ENCODE results near the gene PRMT7.
"Not testable (repeated sequence)": the region's sequence is repeated elsewhere in the genome, so short reads cannot be mapped to it uniquely, and the experiment has no call there.

Gene PRMT7

DNA sequence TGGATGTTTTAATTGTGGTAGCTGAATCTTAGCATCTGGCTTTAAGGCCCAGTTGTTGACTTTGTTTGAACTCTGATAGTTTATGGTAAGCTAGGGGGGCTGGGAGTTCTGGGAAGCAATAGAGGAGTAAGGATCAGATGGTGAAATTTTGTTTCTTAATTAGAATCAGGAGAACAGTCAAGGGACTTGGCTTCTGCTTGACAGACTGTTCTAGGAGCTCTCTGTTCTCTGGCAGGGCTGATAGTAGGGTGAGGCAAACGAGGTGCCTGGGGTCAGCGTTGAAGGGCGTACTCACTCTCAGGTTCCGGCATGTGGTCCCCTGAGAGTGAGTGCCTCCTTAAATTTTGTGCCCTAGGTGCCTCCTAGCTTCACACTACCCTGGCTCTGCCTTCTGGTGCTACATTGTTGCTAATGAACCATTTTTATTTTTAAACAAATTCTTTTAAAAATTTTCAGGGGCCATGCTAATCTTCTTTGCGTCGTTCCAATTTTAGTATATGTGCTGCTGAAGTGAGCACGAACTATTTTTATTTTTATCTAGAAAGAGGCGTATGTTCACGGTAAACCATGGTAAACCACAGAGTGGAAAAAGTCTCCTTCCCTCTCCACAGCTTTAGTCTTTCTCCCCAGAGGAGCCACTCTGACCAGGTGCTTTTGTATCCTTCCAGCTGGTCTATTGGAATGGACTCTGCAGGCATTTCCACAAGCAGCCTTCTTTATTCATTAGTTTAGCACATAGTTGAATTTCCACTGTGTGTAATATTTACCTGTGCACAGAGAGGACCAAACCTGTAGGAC, 26.8 kb upstream of the PRMT7 start:
- no peak for DNase-seq (ENCODE audit: low read depth)

DNA sequence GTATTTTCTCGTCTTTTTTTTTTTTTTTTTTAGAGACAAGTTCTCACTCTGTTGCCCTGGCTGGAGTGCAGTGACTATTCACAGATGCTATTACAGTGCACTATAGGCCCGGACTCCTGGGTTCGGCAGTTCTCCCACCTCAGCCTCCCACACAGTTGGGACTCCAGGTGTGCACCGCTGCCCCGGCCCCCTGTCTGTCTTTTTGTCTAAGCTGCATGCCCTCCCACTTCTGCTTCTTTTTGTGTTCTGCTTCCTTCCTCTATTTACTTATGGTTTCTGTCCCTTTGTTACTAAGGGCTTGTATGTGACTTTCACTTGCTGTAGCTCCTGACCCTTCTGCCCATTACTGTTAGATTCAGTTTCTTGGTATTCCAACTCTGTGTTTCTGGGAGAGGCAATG, 26.0 kb upstream of the PRMT7 start:
- no peak for DNase-seq (ENCODE audit: low read depth)

DNA sequence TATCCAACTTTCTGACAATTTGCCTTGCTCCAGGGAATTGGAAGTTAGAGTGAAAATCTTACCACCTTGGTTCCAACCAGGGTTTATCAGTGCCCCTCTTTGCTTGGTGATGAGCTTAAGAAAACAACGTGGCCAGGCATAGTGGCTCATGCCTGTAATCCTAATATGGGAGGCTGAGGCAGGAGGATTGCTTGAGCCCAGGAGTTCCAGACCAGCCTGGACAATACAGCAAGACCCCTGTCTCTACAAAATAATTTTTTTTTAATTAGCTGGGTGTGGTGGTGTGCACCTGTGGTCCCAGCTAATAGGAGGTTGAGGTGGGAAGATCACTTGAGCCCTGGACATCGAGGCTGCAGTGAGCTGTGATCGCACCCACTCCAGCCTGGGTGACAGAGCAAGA, 25.1 kb upstream of the PRMT7 start:
- DNase-seq (ENCODE audit: low read depth): no peak

DNA sequence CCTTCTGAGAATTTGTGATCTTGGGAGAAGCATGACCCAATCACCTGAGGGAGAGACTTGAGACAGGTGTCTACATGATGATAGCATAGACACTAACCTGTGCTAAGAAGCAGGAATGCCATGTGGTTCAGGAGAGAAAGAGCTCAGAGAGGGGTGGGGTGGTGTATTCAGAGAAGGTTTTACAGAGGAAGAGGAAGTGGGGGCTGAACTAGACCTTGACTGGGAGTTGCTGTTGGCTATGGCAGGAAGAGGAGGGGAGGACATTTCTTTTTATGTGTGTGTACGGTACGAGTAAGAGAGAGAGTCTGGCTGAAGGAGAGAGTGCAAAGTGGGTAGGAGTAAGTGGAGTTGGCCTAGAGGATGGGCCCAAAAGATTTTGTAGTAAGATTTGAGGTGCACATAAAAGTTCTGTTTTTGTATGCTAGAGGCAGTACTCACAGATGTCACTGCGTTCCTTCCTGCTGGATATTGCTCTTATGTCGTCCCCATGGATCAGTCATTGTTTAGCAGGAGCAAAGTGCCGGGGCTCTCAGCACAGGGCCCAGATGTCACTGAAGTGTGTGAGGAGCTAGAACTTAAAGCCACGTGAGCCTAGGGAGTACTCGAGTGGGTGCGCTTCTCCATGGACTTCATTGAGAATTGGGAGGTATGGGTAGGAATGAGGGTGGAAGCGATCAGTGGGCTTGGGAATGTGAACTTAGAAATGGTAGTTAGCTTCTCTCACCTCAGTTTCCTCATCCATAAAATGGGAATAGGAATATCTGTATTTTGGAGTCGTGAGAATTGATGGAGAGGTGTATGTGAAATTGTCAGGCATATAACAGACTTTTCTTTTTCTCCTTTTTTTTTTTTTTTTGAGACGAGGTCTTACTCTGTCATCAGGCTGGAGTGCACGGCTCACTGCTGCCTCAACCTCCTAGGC, 24.4 kb upstream of the PRMT7 start:
- no peak for DNase-seq (ENCODE audit: low read depth)

DNA sequence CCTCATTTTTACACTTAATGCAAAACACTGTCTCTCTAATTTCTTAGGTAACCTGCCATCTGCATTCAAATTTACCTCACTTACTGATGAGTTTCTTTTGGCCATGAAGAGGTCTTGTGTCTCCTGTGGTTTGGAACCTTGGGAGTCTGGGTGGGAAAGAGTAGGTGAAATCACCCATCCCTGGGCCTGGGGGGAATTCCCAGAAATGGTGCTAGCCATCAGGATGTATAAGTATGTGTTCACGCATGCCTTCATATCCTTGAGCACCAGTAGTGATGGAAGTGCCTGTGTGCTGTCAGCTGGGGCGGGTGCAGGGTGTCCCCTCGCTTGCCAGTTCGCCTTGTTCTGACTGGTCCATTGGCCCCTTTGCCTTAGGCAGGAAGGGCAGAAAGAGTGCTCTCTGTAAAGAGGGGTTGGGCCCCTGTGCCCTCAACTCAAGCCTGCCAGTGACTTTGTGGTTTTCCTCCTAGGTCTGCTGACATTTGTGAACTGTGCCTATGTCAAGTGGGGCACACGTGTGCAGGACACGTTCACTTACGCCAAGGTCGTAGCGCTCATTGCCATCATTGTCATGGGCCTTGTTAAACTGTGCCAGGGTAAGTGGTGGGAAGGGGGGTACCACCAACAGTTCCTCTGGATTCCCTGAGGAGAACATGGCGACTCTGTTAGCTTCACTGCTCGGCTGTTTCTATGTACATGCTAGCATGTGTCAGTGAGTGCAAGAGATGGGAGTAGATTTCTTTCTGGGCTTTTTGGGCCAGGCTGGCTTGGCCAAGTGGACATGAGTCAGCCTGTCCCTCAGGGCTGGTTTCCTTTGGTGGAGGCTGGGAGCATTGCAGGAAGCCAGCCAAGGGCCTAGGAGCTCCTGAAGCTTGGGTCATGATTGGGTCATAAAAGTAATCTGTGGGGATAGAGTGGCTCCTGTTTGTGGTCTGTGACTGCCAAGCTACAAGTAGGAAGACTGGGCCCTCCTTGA, 23.3 kb upstream of the PRMT7 start:
- no peak for DNase-seq (ENCODE audit: low read depth)

DNA sequence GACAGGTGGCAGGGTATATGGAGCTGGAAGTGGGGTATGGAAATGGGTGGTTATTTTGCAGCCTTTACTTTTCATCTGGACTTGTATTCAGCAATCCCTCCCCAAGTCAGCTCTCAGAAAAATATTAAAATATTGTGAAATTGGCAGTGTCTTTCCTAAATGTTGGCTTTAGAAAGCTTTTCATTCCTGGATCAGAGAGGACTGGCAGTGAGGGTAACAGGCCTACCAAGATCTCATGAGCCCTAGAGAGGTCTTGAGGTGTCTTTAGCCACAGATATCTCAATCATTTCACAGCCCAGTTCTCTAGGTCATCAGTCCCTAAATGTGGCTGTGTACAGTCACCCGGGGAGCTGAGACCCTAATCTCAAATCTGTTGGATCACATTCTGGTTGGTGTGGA, 22.6 kb upstream of the PRMT7 start:
- no peak for DNase-seq (ENCODE audit: low read depth)

DNA sequence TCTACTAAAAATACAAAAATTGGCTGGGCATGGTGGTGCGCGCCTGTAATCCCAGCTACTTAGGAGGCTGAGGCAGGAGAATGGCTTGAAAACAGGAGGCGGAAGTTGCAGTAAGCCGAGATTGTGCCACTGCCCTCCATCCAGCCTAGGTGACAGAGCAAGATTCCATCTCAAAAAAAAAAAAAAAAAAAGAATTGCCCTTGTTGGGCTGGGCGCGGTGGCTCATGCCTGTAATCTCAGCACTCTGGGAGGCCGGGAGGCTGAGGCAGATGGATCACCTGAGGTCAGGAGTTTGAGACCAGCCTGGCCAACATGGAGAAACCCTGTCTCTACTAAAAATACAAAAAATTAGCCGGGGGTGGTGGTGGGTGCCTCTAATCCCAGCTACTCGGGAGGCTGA, 22.0 kb upstream of the PRMT7 start:
- DNase-seq (ENCODE audit: low read depth): not testable (repeated sequence)

DNA sequence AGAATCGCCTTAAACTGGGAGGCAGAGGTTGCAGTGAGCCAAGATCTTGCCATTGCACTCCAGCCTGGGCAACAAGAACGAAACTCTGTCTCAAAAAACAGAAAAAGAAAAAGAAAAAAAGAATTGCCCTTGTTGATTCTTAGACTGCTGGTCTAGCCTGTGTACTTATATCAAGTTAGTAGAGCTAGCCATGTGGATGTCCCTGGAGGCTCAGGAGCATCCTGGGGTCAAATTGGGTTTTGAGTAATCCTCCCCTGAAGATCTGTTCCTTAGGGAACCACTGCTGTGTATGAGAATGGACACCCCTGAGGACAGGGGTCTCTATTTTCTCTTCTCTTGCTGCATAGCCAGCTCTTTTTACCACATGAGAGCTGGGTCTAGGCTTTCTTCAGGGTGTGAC, 21.6 kb upstream of the PRMT7 start:
- DNase-seq (ENCODE audit: low read depth): no peak

DNA sequence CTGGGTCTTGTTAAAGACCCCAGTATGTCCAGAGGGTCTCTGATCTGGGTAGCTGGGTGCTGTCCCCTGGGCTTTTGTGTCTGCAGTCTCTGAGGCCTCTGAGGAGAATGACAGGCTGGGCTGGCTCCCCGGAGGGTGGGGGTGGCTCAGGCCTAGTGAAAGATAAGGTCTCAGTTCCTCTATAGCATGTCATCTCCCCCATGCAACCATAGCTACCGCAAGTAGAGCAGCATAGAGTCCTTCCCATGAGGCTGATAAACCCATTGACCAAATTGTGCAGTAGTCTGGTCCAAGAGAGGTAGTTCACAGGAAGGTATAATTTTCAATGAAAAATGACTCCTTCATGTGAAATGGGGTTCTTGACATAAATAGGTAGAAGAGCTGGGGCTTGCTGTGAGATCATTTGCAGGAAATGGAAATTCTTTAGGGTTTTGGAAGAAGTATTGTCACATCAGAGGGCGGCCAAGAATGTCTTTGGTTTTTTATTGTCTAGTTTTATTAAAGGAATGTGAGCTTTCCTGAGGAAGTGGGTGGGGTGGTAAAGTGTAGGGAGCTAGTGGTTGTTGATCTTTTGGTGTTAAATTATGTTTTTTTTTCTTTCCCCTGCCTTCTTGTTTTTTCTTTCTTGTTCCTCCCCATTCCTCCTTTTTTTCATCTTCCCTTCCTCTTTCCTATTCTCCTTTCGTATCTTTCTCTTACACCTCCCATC, 21.0 kb upstream of the PRMT7 start:
- no peak for DNase-seq (ENCODE audit: low read depth)

DNA sequence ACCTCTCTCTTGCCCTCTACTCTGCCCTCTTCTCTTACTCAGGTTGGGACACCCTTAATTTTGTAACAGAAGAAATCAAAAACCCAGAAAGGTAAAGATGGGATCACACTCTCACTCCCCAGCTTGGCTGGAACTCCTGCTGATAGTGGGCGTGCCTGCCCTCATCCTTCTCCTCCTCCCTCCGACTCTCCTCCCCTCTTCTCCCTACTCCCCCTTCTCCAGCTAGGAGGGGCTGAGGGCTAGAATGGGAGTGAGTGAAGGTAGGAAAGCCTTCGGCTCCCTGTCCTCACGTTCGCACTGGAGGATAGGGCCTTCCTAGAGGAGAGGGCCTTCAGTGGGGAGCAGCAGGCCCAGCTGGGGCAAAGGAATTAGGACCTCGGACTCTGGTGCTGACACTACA, 20.4 kb upstream of the PRMT7 start:
- no peak for DNase-seq (ENCODE audit: low read depth)

DNA sequence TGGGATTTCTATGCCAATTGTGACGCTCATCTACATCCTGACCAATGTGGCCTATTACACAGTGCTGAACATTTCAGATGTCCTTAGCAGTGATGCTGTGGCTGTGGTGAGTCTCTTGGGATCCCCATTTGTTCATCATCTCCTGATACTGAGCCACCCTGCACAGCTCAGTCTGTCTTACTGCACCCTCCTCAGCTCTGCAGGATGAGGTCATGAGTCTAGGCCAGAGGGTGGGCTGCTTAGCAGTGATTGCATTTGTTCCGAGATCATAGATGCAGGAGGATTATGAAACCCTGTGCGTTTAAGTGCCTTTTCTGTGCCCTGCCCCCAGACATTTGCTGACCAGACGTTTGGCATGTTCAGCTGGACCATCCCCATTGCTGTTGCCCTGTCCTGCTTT, 19.6 kb upstream of the PRMT7 start:
- no peak for DNase-seq (ENCODE audit: low read depth)

DNA sequence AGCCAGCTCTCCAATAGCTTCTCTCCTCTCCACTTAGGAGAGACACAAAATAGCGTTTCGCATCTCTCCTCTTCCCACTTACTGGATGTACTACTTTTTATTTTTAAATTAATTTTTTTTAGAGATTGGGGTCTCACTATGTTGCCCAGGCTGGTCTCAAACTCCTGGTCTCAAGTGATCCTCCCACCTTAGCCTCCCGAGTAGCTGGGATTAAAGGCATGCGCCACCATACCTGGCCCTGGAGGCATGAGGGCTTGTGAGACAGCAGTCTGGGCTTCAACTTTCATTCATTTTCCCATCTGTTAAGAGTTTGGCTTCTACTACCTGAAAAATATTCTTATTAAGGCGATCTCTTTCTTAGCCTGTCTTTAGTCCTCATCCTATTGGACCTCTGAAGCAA, 18.4 kb upstream of the PRMT7 start:
- DNase-seq (ENCODE audit: low read depth): no peak

DNA sequence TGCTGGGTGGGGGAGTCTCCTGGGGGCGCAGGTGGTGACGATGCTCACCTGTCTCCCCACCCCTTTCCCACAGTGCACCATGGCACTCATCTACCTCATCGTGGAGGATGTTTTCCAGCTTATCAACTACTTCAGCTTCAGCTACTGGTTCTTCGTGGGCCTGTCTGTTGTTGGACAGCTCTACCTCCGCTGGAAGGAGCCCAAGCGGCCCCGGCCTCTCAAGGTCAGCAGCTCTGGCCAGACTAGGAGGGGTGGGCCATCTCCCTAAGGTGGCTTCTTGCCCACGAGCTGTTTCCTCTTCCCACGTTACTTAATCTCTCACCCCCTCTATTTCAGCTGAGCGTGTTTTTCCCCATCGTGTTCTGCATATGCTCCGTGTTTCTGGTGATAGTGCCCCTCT, 14.5 kb upstream of the PRMT7 start:
- DNase-seq (ENCODE audit: low read depth): no peak

DNA sequence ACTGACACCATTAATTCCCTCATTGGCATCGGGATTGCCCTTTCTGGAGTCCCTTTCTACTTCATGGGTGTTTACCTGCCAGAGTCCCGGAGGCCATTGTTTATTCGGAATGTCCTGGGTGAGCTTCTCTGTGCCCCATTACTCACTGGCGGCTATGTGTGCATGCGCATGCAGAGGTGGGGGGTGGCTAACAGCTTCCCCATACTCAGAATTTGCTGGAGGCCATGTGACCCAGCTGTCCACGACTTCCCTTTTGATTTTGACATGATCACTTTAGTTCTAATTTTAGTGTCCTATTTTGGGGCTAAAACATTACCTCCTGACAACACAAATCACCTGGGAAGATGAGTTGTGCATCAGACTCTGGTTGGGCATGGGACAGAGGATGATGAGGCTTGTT, 14.1 kb upstream of the PRMT7 start:
- DNase-seq (ENCODE audit: low read depth): no peak

DNA sequence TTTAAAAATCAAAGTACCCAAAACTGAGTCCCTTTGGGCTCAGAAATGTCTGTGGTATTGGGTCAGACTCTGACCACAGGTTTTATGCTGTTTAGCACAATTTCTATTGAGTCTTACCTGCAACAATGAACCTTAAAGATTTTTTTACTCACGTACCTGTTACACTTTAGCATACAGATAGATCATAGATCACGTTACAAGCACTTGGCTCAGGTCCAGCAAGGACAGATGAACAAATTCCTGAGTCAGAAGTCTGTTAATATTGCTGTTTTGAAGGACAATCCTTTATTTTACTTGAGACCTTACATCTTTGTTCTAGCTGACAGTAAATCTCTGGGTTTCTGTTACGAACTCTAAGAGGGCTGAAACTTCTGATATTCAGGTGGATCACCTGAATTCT, 12.9 kb upstream of the PRMT7 start:
- no peak for DNase-seq (ENCODE audit: low read depth)

DNA sequence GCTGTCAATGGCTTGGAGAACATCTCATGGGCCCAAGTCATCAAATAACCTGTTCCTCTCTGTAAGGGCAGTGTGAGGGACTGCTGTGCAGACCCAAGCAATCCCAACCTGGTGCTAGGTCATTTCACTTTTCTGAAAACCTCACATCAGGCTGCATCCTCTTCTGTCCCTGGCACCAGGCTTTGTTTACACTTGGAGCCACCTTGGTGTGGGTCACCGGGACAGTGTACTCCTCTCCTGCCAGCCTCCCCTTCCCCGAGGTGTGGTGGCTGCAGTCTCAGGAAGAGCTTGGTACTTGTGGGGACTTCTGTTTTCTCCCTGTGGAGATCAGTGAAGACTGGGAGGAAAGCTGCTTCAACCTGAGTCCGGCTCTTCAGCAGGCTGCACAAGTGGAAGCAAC, 12.5 kb upstream of the PRMT7 start:
- DNase-seq (ENCODE audit: low read depth): no peak

DNA sequence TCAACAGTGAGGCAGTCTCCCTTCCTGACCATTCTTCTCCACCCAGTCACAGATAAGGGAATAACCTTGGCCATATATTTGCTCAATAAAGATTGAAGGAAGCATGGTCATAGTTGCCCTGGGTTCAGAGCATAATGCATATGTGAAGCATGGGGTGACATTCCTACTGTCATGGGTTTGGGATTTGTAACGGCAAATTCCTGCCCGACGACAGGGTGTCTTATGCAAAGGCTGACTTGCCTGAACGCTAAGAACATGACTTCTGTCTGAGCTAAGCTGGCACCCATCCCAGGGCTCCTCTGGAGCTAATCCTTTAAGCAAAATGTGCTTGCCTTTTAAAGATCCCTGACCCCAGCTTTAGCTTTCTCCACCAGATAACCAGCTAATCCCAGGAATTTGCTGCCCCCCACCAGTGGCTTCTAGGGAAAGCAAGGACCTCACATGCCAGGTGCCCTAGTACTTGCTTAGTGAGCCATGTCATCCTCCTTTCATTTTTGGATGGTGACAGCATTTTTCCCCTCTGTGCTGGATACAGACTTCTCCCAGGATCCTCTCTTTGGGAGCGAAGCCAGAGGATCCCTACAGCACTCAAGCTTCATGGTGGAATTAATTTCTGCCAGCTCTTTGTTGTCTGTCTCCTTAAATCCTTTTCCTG, 11.8 kb upstream of the PRMT7 start:
- no peak for DNase-seq (ENCODE audit: low read depth)

DNA sequence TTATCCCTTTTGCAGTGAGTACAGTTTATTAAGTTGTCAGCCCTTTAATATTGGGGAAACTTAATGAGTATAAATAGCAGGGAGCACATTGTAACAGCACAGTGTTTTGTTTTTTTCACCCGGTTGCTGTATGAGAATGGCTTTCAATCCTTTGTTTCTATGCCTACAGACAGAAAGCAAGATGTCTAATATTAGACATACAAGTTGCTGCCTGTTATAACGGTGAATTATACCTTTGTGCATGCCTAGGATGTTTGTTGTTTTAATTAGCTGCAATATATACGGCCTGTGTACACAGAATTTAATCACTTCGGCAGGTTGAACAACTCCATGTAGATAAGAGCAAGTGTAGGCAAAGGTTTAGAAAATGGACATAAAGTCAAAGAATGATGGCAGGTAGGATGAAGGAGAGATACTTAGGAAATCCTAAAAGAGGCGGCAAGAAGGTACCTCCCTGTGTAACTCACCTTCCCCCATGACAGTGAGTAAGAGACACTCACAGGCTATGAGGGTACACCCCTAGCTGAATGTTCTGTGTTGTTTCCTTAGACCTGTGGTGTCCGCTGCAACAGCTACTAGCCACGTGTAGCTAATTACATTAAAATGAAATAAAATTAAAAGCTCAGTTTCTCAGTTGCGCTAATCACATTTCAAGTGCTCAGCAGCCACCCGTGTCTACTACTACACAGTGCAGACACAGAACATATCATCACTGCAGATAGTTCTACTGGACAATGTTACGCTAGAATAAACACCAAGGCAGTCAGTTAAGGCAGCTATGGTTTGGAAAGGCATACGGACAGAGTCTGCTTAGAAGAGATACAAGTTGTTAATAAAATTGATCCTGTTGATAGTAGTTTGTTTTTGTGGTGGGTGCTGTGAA, 11.0 kb upstream of the PRMT7 start:
- DNase-seq (ENCODE audit: low read depth): no peak

DNA sequence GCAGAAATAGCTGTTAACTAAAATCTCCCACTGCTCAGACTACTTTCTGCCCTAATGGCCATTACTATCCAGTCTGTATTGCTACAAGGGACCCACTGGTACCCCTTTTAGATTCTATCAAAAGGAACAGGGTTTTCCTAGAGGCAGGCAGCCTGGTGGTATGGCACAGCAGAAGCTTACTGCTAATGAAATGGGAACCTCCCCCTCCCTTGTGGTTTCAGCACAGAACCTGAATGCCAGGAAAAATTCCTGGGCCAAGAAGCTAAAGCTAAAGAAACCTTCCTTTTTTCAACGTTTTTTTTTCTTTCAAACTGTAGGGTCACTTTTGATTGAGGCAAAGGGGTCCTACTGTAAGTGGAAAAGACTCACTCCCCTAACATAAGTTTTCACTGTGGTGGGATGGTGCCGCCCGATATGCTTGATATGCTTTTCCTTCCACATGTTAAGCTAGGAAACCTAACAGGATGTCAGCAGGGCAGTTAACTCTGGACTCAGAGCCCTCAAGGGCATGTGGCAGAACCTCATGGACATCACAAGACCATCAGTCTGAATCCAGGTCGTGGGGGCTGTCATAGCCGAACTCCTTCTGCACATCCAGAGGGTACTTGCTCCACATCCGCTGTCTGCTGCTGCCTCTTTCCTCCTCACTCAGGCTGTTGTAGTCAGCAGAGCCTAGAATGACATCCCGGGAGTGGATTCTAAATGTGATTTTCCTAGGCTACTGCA, 9.9 kb upstream of the PRMT7 start:
- no peak for DNase-seq (ENCODE audit: low read depth)

Measured in stimulated activated CD8-positive, alpha-beta memory T cell treated with anti-CD3 and anti-CD28 coated beads, Interleukin-15, amount 100 ng/mL, for 24 hours (primary cell).